ENCODE results near the gene LGALS1. TPM values are rescaled to one million over a fixed set of nuclear protein-coding genes. Genes with fewer than 3 reads are reported as not detected.

The LGALS1 gene
- total and polyA plus RNA-seq, 4 donors: 35.6 to 138 (median 91.6) TPM

GRCh38 chr22:37674248-37674647, 1.2 kb upstream of the LGALS1 start:
- no peaks in the 10 kb centered on the region for H3K9me3 ChIP-seq (ENCODE audit: control insufficient read depth in 4 of 4, low read length in 3 of 4)
- WGBS: 88% methylated on average over 12 of the region's 12 CpGs
- TF ChIP-seq SP1 (IDR thresholded peaks at IDR 0.05): no peak
- no peak for TF ChIP-seq FOXA1 (IDR thresholded peaks at IDR 0.05)
- TF ChIP-seq HNF4G (IDR thresholded peaks at IDR 0.05): no peak
- no peak for TF ChIP-seq RXRA (IDR thresholded peaks at IDR 0.05)
- no peak for TF ChIP-seq GABPA (IDR thresholded peaks at IDR 0.05 in 1 of 2, conservative IDR thresholded peaks at IDR 0.05 in 1 of 2)
- TF ChIP-seq CTCF (IDR thresholded peaks at IDR 0.05; ENCODE audit: low read depth, low read length, missing input control): no peak
- no peak for TF ChIP-seq HNF4A (conservative IDR thresholded peaks at IDR 0.05)
- no peak for TF ChIP-seq ZBTB33 (IDR thresholded peaks at IDR 0.05)
- TF ChIP-seq EGR1 (IDR thresholded peaks at IDR 0.05; ENCODE audit: low read depth in 2 of 2): no peak
- no peak for TF ChIP-seq FOXA2 (IDR thresholded peaks at IDR 0.05)
- TF ChIP-seq TAF1 (conservative IDR thresholded peaks at IDR 0.05): no peak
- no peak for TF ChIP-seq YY1 (IDR thresholded peaks at IDR 0.05)
- H3K4me1 ChIP-seq (ENCODE audit: control insufficient read depth in 4 of 4, insufficient read depth in 4 of 4, low read length in 3 of 4): peaks cover 10 to 31% (median 23%) of the 10 kb centered on the region in 4 donors
- no peaks in the 10 kb centered on the region for H3K36me3 ChIP-seq (ENCODE audit: control insufficient read depth in 4 of 4, insufficient read depth in 3 of 4, low read depth in 1 of 4, low read length in 3 of 4)
- no peaks in the 10 kb centered on the region for H3K27me3 ChIP-seq (ENCODE audit: control insufficient read depth in 4 of 4, insufficient read depth in 4 of 4, low read length in 3 of 4)
- H3K9ac ChIP-seq (ENCODE audit: low read depth in 1 of 2, low read length in 2 of 2): no peak overlapping the region
- no peak overlapping the region for H3K4me3 ChIP-seq (ENCODE audit: low read depth in 1 of 3, low read length in 3 of 3)
- H3K27ac ChIP-seq (ENCODE audit: low read depth in 1 of 2, low read length in 2 of 2): no peak overlapping the region
- DNase-seq (ENCODE audit: low spot score): no peak

GRCh38 chr22:37675930-37676735, 697 bp downstream of the LGALS1 start:
- no peaks in the 10 kb centered on the region for H3K27me3 ChIP-seq (ENCODE audit: control insufficient read depth in 4 of 4, insufficient read depth in 4 of 4, low read length in 3 of 4)
- no peaks in the 10 kb centered on the region for H3K36me3 ChIP-seq (ENCODE audit: control insufficient read depth in 4 of 4, insufficient read depth in 3 of 4, low read depth in 1 of 4, low read length in 3 of 4)
- TF ChIP-seq HNF4A (conservative IDR thresholded peaks at IDR 0.05): peak; percentile 4 to 42
- TF ChIP-seq RXRA (IDR thresholded peaks at IDR 0.05): peak; percentile 39 to 43
- TF ChIP-seq JUND (IDR thresholded peaks at IDR 0.05): no peak
- peak overlapping the region in 2 of 3 donors; percentile 48 to 60 for H3K4me3 ChIP-seq (ENCODE audit: low read depth in 1 of 3, low read length in 3 of 3)
- 20% methylated on average over 17 of the region's 17 CpGs for WGBS
- DNase-seq (ENCODE audit: low spot score): no peak
- no peaks in the 10 kb centered on the region for H3K9me3 ChIP-seq (ENCODE audit: control insufficient read depth in 4 of 4, low read length in 3 of 4)
- peak overlapping the region; percentile 88 for H3K27ac ChIP-seq (ENCODE audit: low read depth in 1 of 2, low read length in 2 of 2)
- H3K9ac ChIP-seq (ENCODE audit: low read depth in 1 of 2, low read length in 2 of 2): peak overlapping the region; percentile 58 to 63
- H3K4me1 ChIP-seq (ENCODE audit: control insufficient read depth in 4 of 4, insufficient read depth in 4 of 4, low read length in 3 of 4): peaks cover 10 to 33% (median 24%) of the 10 kb centered on the region in 4 donors
